Body of pancreas (tissue), 4 donors: ENCODE data around the gene DNM3.

Source experiments
- POLR2A ChIP-seq, 3 donors: fragments of 450-650 bp; IDR thresholded peaks; one replicate each; pipeline ENCODE4 v1.6.1; 2016; ENCODE audit warnings: antibody characterized with exemption in 3 of 3, mild to moderate bottlenecking in 2 of 3
- TF ChIP-seq, protein P1 (sequence below), 7 experiments: fragments of 450-650 bp in 4 of 7; fragments of 200-600 bp in 3 of 7; sonication (generic) in 3 of 7; IDR thresholded peaks; one replicate each; pipeline ENCODE4 v1.5.1; 2016 to 2019; ENCODE audit warnings: antibody characterized with exemption in 7 of 7

GRCh38 chr1:172423336-172423735 is 582.0 kb downstream of the DNM3 start:
- TF ChIP-seq, protein P1, sequence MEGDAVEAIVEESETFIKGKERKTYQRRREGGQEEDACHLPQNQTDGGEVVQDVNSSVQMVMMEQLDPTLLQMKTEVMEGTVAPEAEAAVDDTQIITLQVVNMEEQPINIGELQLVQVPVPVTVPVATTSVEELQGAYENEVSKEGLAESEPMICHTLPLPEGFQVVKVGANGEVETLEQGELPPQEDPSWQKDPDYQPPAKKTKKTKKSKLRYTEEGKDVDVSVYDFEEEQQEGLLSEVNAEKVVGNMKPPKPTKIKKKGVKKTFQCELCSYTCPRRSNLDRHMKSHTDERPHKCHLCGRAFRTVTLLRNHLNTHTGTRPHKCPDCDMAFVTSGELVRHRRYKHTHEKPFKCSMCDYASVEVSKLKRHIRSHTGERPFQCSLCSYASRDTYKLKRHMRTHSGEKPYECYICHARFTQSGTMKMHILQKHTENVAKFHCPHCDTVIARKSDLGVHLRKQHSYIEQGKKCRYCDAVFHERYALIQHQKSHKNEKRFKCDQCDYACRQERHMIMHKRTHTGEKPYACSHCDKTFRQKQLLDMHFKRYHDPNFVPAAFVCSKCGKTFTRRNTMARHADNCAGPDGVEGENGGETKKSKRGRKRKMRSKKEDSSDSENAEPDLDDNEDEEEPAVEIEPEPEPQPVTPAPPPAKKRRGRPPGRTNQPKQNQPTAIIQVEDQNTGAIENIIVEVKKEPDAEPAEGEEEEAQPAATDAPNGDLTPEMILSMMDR (IDR thresholded peaks at IDR 0.05), result no peak
- TF ChIP-seq POLR2A (IDR thresholded peaks at IDR 0.05), result no peak
